IMR-90 (cell line): ENCODE measurements around the gene CCR8.

ENCODE experiments used
- BHLHE40 ChIP-seq: fragments of 150-350 bp; IDR thresholded peaks from 2 replicates; pipeline ENCODE4 v1.6.1; 2016; ENCODE audit warnings: mild to moderate bottlenecking, low read depth, low read length
- CEBPB ChIP-seq: IDR thresholded peaks from 2 replicates; pipeline ENCODE4 v1.6.1; 2012; ENCODE audit warnings: low read depth, low read length, improper control_type of control experiment
- MAZ ChIP-seq: IDR thresholded peaks from 2 replicates; pipeline ENCODE4 v1.6.1; 2012; ENCODE audit warnings: low read depth, mild to moderate bottlenecking, low read length, improper control_type of control experiment, moderate library complexity, borderline replicate concordance
- MXI1 ChIP-seq: IDR thresholded peaks from 2 replicates; pipeline ENCODE4 v1.6.1; 2012; ENCODE audit warnings: low read depth, mild to moderate bottlenecking, low read length, moderate library complexity, borderline replicate concordance
- POLR2A ChIP-seq: IDR thresholded peaks from 2 replicates; pipeline ENCODE4 v1.6.1; 2012; ENCODE audit warnings: mild to moderate bottlenecking, low read depth, low read length
- RAD21 ChIP-seq: IDR thresholded peaks from 2 replicates; pipeline ENCODE4 v1.6.1; 2012; ENCODE audit warnings: low read length, improper control_type of control experiment
- RFX5 ChIP-seq: IDR thresholded peaks from 2 replicates; pipeline ENCODE4 v1.8.0; 2012; ENCODE audit warnings: low read depth, mild to moderate bottlenecking, low read length, moderate library complexity
- SMC3 ChIP-seq: fragments of 150-350 bp; IDR thresholded peaks from 2 replicates; pipeline ENCODE4 v1.6.1; 2016; ENCODE audit warnings: low read depth, mild to moderate bottlenecking, antibody characterized with exemption, low read length, moderate library complexity
- TF ChIP-seq, protein P1 (sequence below): conservative IDR thresholded peaks from 2 replicates; pipeline ENCODE4 v1.5.1; 2012; ENCODE audit warnings: mild to moderate bottlenecking, low read depth, low read length, improper control_type of control experiment
- TF ChIP-seq, protein P2 (sequence below): fragments of 150-350 bp; IDR thresholded peaks from 2 replicates; pipeline ENCODE4 v1.6.1; 2017; ENCODE audit warnings: mild to moderate bottlenecking, antibody characterized with exemption, low read length, low read depth
- TF ChIP-seq, protein P3 (sequence below): fragments of 150-350 bp; IDR thresholded peaks from 2 replicates; pipeline ENCODE4 v1.6.1; 2016; ENCODE audit warnings: low read depth, mild to moderate bottlenecking, low read length, moderate library complexity, borderline replicate concordance

DNA sequence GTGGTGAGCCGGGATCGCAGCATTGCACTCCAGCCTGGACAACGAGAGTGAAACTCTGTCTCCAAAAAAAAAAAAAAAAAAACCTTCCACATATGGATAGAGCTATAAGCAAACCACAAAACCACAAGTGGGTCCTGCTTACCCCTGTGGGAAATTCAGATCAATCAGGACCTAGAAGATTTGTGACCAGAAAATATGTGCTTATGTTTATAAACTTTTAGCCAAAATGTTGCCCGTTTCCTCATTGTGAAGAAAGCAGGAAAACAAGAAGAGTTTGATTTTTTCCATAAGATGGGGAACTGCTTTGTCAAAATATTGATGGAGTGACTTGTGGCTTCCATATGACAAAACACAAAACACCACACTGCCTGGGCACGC is 50.3 kb downstream of the CCR8 start:
- TF ChIP-seq, protein P1, sequence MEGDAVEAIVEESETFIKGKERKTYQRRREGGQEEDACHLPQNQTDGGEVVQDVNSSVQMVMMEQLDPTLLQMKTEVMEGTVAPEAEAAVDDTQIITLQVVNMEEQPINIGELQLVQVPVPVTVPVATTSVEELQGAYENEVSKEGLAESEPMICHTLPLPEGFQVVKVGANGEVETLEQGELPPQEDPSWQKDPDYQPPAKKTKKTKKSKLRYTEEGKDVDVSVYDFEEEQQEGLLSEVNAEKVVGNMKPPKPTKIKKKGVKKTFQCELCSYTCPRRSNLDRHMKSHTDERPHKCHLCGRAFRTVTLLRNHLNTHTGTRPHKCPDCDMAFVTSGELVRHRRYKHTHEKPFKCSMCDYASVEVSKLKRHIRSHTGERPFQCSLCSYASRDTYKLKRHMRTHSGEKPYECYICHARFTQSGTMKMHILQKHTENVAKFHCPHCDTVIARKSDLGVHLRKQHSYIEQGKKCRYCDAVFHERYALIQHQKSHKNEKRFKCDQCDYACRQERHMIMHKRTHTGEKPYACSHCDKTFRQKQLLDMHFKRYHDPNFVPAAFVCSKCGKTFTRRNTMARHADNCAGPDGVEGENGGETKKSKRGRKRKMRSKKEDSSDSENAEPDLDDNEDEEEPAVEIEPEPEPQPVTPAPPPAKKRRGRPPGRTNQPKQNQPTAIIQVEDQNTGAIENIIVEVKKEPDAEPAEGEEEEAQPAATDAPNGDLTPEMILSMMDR: no peak
- TF ChIP-seq, protein P2, sequence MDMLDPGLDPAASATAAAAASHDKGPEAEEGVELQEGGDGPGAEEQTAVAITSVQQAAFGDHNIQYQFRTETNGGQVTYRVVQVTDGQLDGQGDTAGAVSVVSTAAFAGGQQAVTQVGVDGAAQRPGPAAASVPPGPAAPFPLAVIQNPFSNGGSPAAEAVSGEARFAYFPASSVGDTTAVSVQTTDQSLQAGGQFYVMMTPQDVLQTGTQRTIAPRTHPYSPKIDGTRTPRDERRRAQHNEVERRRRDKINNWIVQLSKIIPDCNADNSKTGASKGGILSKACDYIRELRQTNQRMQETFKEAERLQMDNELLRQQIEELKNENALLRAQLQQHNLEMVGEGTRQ: no peak
- TF ChIP-seq CEBPB: no peak
- TF ChIP-seq POLR2A: no peak
- TF ChIP-seq, protein P3, sequence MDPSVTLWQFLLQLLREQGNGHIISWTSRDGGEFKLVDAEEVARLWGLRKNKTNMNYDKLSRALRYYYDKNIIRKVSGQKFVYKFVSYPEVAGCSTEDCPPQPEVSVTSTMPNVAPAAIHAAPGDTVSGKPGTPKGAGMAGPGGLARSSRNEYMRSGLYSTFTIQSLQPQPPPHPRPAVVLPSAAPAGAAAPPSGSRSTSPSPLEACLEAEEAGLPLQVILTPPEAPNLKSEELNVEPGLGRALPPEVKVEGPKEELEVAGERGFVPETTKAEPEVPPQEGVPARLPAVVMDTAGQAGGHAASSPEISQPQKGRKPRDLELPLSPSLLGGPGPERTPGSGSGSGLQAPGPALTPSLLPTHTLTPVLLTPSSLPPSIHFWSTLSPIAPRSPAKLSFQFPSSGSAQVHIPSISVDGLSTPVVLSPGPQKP: no peak
- TF ChIP-seq BHLHE40: no peak
- no peak for TF ChIP-seq MAZ
- TF ChIP-seq MXI1: no peak
- no peak for TF ChIP-seq RAD21
- no peak for TF ChIP-seq RFX5
- no peak for TF ChIP-seq SMC3
